ENCODE measurements around the gene STPG1. TPM values are rescaled to one million over a fixed set of nuclear protein-coding genes. Genes with fewer than 3 reads are reported as not detected.

STPG1 gene
- total RNA-seq, 1 experiment from 2014 or later: 12.8 TPM

DNA sequence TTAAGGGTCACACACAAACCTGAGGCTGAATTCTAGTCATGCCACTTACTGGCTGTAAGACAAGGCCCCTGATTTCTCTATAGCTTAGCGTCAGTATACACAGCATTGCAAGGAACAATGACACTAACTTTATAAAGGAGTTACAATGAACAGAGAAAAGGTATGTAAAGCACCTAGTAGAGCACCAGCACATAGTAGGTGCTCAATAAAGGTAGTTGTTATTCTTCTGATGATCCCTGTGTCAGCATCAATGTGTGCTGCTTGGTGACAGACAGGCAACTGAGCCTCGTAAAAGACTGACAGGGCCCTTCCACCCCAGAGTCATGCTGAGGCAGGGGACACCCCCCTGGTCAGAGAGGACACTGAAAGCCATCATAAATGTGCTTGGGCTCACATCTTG, 51.2 kb downstream of the STPG1 start (continued):
- TF ChIP-seq, protein P1, sequence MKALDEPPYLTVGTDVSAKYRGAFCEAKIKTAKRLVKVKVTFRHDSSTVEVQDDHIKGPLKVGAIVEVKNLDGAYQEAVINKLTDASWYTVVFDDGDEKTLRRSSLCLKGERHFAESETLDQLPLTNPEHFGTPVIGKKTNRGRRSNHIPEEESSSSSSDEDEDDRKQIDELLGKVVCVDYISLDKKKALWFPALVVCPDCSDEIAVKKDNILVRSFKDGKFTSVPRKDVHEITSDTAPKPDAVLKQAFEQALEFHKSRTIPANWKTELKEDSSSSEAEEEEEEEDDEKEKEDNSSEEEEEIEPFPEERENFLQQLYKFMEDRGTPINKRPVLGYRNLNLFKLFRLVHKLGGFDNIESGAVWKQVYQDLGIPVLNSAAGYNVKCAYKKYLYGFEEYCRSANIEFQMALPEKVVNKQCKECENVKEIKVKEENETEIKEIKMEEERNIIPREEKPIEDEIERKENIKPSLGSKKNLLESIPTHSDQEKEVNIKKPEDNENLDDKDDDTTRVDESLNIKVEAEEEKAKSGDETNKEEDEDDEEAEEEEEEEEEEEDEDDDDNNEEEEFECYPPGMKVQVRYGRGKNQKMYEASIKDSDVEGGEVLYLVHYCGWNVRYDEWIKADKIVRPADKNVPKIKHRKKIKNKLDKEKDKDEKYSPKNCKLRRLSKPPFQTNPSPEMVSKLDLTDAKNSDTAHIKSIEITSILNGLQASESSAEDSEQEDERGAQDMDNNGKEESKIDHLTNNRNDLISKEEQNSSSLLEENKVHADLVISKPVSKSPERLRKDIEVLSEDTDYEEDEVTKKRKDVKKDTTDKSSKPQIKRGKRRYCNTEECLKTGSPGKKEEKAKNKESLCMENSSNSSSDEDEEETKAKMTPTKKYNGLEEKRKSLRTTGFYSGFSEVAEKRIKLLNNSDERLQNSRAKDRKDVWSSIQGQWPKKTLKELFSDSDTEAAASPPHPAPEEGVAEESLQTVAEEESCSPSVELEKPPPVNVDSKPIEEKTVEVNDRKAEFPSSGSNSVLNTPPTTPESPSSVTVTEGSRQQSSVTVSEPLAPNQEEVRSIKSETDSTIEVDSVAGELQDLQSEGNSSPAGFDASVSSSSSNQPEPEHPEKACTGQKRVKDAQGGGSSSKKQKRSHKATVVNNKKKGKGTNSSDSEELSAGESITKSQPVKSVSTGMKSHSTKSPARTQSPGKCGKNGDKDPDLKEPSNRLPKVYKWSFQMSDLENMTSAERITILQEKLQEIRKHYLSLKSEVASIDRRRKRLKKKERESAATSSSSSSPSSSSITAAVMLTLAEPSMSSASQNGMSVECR (CRISPR knock-in tag; IDR thresholded peaks at IDR 0.05; ENCODE audit: borderline replicate concordance): no peak
- TF ChIP-seq, protein P2, sequence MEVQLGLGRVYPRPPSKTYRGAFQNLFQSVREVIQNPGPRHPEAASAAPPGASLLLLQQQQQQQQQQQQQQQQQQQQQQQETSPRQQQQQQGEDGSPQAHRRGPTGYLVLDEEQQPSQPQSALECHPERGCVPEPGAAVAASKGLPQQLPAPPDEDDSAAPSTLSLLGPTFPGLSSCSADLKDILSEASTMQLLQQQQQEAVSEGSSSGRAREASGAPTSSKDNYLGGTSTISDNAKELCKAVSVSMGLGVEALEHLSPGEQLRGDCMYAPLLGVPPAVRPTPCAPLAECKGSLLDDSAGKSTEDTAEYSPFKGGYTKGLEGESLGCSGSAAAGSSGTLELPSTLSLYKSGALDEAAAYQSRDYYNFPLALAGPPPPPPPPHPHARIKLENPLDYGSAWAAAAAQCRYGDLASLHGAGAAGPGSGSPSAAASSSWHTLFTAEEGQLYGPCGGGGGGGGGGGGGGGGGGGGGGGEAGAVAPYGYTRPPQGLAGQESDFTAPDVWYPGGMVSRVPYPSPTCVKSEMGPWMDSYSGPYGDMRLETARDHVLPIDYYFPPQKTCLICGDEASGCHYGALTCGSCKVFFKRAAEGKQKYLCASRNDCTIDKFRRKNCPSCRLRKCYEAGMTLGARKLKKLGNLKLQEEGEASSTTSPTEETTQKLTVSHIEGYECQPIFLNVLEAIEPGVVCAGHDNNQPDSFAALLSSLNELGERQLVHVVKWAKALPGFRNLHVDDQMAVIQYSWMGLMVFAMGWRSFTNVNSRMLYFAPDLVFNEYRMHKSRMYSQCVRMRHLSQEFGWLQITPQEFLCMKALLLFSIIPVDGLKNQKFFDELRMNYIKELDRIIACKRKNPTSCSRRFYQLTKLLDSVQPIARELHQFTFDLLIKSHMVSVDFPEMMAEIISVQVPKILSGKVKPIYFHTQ (CRISPR knock-in tag; IDR thresholded peaks at IDR 0.05): no peak
- TF ChIP-seq JUN (CRISPR knock-in tag; IDR thresholded peaks at IDR 0.05): no peak
- TF ChIP-seq, protein P3, sequence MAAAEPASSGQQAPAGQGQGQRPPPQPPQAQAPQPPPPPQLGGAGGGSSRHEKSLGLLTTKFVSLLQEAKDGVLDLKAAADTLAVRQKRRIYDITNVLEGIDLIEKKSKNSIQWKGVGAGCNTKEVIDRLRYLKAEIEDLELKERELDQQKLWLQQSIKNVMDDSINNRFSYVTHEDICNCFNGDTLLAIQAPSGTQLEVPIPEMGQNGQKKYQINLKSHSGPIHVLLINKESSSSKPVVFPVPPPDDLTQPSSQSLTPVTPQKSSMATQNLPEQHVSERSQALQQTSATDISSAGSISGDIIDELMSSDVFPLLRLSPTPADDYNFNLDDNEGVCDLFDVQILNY (CRISPR knock-in tag; IDR thresholded peaks at IDR 0.05): no peak
- no peak for TF ChIP-seq ZNF423 (CRISPR knock-in tag; IDR thresholded peaks at IDR 0.05)

DNA sequence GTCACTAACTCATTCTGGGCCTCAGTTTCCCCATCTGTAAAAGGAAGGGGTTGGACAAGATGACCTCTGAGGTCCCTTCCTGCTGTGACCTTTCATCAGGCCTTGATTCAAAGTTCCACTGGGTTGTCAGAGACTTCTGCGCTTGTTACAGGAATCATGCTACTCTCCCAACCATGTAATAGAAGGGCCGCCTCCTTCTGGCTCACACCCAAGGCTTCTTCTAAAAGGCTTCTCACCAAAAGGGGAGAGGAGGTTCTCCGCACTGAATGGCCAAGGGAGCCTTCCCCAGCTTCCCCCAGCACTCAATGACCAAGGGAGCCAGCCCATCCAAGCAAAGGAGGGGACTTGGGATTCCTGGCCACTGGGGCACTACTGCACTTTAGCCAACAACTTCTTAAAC, 51.8 kb downstream of the STPG1 start:
- no peaks in the 10 kb centered on the region for H3K9me3 Mint-ChIP-seq
- POLR2A ChIA-PET: no interaction called here
- no peak overlapping the region for H3K4me3 Mint-ChIP-seq
- H3K27me3 Mint-ChIP-seq (ENCODE audit: low read depth): no peaks in the 10 kb centered on the region
- ATAC-seq (no peak), DNase-seq (ENCODE audit: low spot score) (no peak)
- H3K27ac Mint-ChIP-seq: no peak overlapping the region
- no peak for TF ChIP-seq ESRRA (CRISPR knock-in tag; IDR thresholded peaks at IDR 0.05; ENCODE audit: borderline replicate concordance)
- TF ChIP-seq, protein P4, sequence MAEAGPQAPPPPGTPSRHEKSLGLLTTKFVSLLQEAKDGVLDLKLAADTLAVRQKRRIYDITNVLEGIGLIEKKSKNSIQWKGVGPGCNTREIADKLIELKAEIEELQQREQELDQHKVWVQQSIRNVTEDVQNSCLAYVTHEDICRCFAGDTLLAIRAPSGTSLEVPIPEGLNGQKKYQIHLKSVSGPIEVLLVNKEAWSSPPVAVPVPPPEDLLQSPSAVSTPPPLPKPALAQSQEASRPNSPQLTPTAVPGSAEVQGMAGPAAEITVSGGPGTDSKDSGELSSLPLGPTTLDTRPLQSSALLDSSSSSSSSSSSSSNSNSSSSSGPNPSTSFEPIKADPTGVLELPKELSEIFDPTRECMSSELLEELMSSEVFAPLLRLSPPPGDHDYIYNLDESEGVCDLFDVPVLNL (CRISPR knock-in tag; IDR thresholded peaks at IDR 0.05; ENCODE audit: borderline replicate concordance, low read depth): no peak
- TF ChIP-seq CBFB (CRISPR knock-in tag; IDR thresholded peaks at IDR 0.05; ENCODE audit: low read depth): no peak
- no peak for TF ChIP-seq TCF7 (CRISPR knock-in tag; IDR thresholded peaks at IDR 0.05; ENCODE audit: low read depth)
- TF ChIP-seq GABPB1 (CRISPR knock-in tag; IDR thresholded peaks at IDR 0.05): no peak
- TF ChIP-seq TEAD4 (CRISPR knock-in tag; IDR thresholded peaks at IDR 0.05): no peak
- no peak for TF ChIP-seq RORB (CRISPR knock-in tag; IDR thresholded peaks at IDR 0.05)
- TF ChIP-seq, protein P5, sequence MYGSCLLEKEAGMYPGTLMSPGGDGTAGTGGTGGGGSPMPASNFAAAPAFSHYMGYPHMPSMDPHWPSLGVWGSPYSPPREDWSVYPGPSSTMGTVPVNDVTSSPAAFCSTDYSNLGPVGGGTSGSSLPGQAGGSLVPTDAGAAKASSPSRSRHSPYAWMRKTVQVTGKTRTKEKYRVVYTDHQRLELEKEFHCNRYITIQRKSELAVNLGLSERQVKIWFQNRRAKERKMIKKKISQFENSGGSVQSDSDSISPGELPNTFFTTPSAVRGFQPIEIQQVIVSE (CRISPR knock-in tag; IDR thresholded peaks at IDR 0.05; ENCODE audit: borderline replicate concordance): no peak
- TF ChIP-seq, protein P6, sequence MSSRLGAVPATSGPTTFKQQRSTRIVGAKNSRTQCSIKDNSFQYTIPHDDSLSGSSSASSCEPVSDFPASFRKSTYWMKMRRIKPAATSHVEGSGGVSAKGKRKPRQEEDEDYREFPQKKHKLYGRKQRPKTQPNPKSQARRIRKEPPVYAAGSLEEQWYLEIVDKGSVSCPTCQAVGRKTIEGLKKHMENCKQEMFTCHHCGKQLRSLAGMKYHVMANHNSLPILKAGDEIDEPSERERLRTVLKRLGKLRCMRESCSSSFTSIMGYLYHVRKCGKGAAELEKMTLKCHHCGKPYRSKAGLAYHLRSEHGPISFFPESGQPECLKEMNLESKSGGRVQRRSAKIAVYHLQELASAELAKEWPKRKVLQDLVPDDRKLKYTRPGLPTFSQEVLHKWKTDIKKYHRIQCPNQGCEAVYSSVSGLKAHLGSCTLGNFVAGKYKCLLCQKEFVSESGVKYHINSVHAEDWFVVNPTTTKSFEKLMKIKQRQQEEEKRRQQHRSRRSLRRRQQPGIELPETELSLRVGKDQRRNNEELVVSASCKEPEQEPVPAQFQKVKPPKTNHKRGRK (CRISPR knock-in tag; IDR thresholded peaks at IDR 0.05; ENCODE audit: borderline replicate concordance): no peak
- TF ChIP-seq, protein P7, sequence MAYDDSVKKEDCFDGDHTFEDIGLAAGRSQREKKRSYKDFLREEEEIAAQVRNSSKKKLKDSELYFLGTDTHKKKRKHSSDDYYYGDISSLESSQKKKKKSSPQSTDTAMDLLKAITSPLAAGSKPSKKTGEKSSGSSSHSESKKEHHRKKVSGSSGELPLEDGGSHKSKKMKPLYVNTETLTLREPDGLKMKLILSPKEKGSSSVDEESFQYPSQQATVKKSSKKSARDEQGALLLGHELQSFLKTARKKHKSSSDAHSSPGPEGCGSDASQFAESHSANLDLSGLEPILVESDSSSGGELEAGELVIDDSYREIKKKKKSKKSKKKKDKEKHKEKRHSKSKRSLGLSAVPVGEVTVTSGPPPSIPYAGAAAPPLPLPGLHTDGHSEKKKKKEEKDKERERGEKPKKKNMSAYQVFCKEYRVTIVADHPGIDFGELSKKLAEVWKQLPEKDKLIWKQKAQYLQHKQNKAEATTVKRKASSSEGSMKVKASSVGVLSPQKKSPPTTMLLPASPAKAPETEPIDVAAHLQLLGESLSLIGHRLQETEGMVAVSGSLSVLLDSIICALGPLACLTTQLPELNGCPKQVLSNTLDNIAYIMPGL (CRISPR knock-in tag; IDR thresholded peaks at IDR 0.05): no peak
- CTCF ChIA-PET: interaction anchor here (0.7 kb wide), 1 partner anchor 160 kb away, joined by 4 read pairs; no protein-coding TSS in a partner anchor
- 0 out of 2 replicates have a peak, but pooled peaks cover 4% of the 10 kb centered on the region for H3K36me3 Mint-ChIP-seq
- peaks cover 3% of the 10 kb centered on the region; the same call in 1 of the 2 replicates for H3K4me1 Mint-ChIP-seq

Data from WTC11 (cell line).